ENCODE data around the gene YJEFN3. TPM values are rescaled to one million over a fixed set of nuclear protein-coding genes. Genes with fewer than 3 reads are reported as not detected.

Gene YJEFN3
- total and polyA plus RNA-seq, 10 of the 15 experiments (the other 5 are each of a cell fraction or from before 2014, with no cell fraction given) = 0.05 to 6.9 (median 3.5) TPM

GRCh38 chr19:19546751-19547162, 18.0 kb downstream of the YJEFN3 start (continued):
- no peak for TF ChIP-seq JUNB (IDR thresholded peaks at IDR 0.05)

- H3K4me3 ChIP-seq = no peak overlapping the region
- RAD21 ChIA-PET (ENCODE audit: unreplicated experiment) = interaction anchor here (0.7 to 1.4 kb wide), 2 partner anchors 16 to 68 kb away, joined by 3 read pairs; no protein-coding TSS in a partner anchor
- no peaks in the 10 kb centered on the region for H3K4me1 ChIP-seq (ENCODE audit: control insufficient read depth, insufficient read depth, low read length)
- CTCF ChIA-PET = interaction anchor here (1.0 kb wide), 1 partner anchor 101 kb away, joined by 3 read pairs; no protein-coding TSS in a partner anchor
- POLR2A ChIA-PET = no interaction called here
- intact Hi-C loops (cut with micrococcal nuclease; ENCODE audit: unreplicated experiment) (no loop called here), in situ Hi-C loops (cut with MboI) (loop anchor here (25.0 kb wide), 4 partner anchors 864 to 1489 kb away; partner anchors contain the start of genes ZNF66 and ZNF737)
- no peak overlapping the region for H2AFZ ChIP-seq (ENCODE audit: control insufficient read depth, low read depth, low read length)
- H3K36me3 ChIP-seq (ENCODE audit: control insufficient read depth in 2 of 2, insufficient read depth in 2 of 2, low read length in 1 of 2) = no peaks in the 10 kb centered on the region
- no peaks in the 10 kb centered on the region for H3K9me3 ChIP-seq (replicated peaks; ENCODE audit: control insufficient read depth, insufficient read depth, low read length)
- no peaks in the 10 kb centered on the region for H4K20me1 ChIP-seq (ENCODE audit: control insufficient read depth, insufficient read depth)
- BruUV-seq (replicated peaks) = no TSS peak
- ATAC-seq = no peak
- no peak overlapping the region for H3K9ac ChIP-seq (ENCODE audit: control insufficient read depth, insufficient read depth, low read length)
- no peaks in the 10 kb centered on the region for H3K27me3 ChIP-seq (replicated peaks in 1 of 2; ENCODE audit: control insufficient read depth in 2 of 2, insufficient read depth in 2 of 2, low read length in 1 of 2)
- H3K27ac ChIP-seq (ENCODE audit: control insufficient read depth, insufficient read depth) = no peak overlapping the region
- DNase-seq (ENCODE audit: low read depth, low spot score) = no peak
- no peak overlapping the region for H3K4me2 ChIP-seq (ENCODE audit: control insufficient read depth, insufficient read depth)
- WGBS (ENCODE audit: insufficient coverage, insufficient replicate concordance, low lambda C conversion rate, missing lambda C conversion rate) = 35% methylated on average over 15 of the region's 15 CpGs
- no peak for FAIRE-seq
- SMC1A ChIA-PET (ENCODE audit: uncharacterized antibody, unreplicated experiment) = interaction anchor here (1.1 kb wide), 1 partner anchor 51 kb away, joined by 3 read pairs; no protein-coding TSS in a partner anchor
- no peaks in the 10 kb centered on the region for H3K79me2 ChIP-seq (ENCODE audit: control insufficient read depth, insufficient read depth, low read length)
- TF ChIP-seq RBBP5 (conservative IDR thresholded peaks at IDR 0.05) (no peak), EGR1 (IDR thresholded peaks at IDR 0.05; ENCODE audit: borderline replicate concordance in 1 of 2, low read depth in 2 of 2, low read length in 2 of 2) (no peak), BRCA1 (IDR thresholded peaks at IDR 0.05; ENCODE audit: low read depth, low read length) (no peak), ZNF217 (IDR thresholded peaks at IDR 0.05) (no peak), SMC3 (IDR thresholded peaks at IDR 0.05; ENCODE audit: borderline replicate concordance, low read length) (no peak), NRF1 (conservative IDR thresholded peaks at IDR 0.05; ENCODE audit: low read depth, low read length) (no peak), JUNB (IDR thresholded peaks at IDR 0.05) (no peak), USF1 (IDR thresholded peaks at IDR 0.05; ENCODE audit: borderline replicate concordance, extremely low read length, insufficient read depth, low read depth, low read length) (no peak), ZBTB4 (CRISPR knock-in tag; IDR thresholded peaks at IDR 0.05) (no peak), CHD2 (IDR thresholded peaks at IDR 0.05; ENCODE audit: borderline replicate concordance, low read depth, low read length) (no peak), MLLT1 (IDR thresholded peaks at IDR 0.05) (no peak), RAD51 (IDR thresholded peaks at IDR 0.05) (no peak), SIX5 (IDR thresholded peaks at IDR 0.05; ENCODE audit: low read depth, low read length, severe bottlenecking) (no peak), HCFC1 (IDR thresholded peaks at IDR 0.05; ENCODE audit: low read length) (no peak)
Observed at GRCh38 chr19:19547674-19548336, 19.1 kb downstream of the YJEFN3 start.

Measured in GM12878 (cell line).